IMR-90 (cell line): ENCODE results near the gene PCBP3.

ENCODE experiments used
- BHLHE40 ChIP-seq: fragments of 150-350 bp; IDR thresholded peaks from 2 replicates; pipeline ENCODE4 v1.6.1; 2016; ENCODE audit warnings: mild to moderate bottlenecking, low read depth, low read length
- CEBPB ChIP-seq: IDR thresholded peaks from 2 replicates; pipeline ENCODE4 v1.6.1; 2012; ENCODE audit warnings: low read depth, low read length, improper control_type of control experiment
- MAFK ChIP-seq: IDR thresholded peaks from 2 replicates; pipeline ENCODE4 v1.6.1; 2012; ENCODE audit warnings: low read depth, low read length, improper control_type of control experiment
- MXI1 ChIP-seq: IDR thresholded peaks from 2 replicates; pipeline ENCODE4 v1.6.1; 2012; ENCODE audit warnings: low read depth, mild to moderate bottlenecking, low read length, moderate library complexity, borderline replicate concordance
- POLR2A ChIP-seq: IDR thresholded peaks from 2 replicates; pipeline ENCODE4 v1.6.1; 2012; ENCODE audit warnings: mild to moderate bottlenecking, low read depth, low read length
- RAD21 ChIP-seq: IDR thresholded peaks from 2 replicates; pipeline ENCODE4 v1.6.1; 2012; ENCODE audit warnings: low read length, improper control_type of control experiment
- RFX5 ChIP-seq: IDR thresholded peaks from 2 replicates; pipeline ENCODE4 v1.8.0; 2012; ENCODE audit warnings: low read depth, mild to moderate bottlenecking, low read length, moderate library complexity
- SMC3 ChIP-seq: fragments of 150-350 bp; IDR thresholded peaks from 2 replicates; pipeline ENCODE4 v1.6.1; 2016; ENCODE audit warnings: low read depth, mild to moderate bottlenecking, antibody characterized with exemption, low read length, moderate library complexity
- TF ChIP-seq, protein P1 (sequence below): conservative IDR thresholded peaks from 2 replicates; pipeline ENCODE4 v1.5.1; 2012; ENCODE audit warnings: mild to moderate bottlenecking, low read depth, low read length, improper control_type of control experiment
- TF ChIP-seq, protein P2 (sequence below): fragments of 150-350 bp; IDR thresholded peaks from 2 replicates; pipeline ENCODE4 v1.6.1; 2016; ENCODE audit warnings: low read depth, mild to moderate bottlenecking, low read length, moderate library complexity, borderline replicate concordance
- TF ChIP-seq, protein P3 (sequence below): fragments of 150-350 bp; IDR thresholded peaks from 2 replicates; pipeline ENCODE4 v1.6.1; 2017; ENCODE audit warnings: mild to moderate bottlenecking, antibody characterized with exemption, low read length, low read depth

DNA sequence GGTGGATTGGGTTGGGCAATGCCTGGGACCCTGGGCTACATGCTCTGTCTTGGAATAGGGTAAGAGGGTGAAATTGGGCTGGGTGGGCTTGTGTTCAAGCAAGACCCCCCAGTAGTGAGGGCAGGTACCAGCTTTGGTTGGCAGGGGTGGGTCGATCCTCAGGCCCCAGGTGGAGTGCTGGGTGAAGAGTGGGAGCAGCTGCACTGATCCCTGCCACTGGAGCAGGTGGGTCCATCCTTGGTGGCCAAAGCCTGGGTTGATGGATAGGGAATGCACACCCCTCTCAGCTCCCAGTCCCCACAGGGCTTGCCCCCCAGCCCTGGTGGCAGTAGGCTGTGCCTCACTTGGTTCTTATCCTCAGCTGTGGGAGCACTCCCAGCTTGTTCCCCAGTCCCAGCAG lies 135.2 kb downstream of the PCBP3 start:
- TF ChIP-seq, protein P1, sequence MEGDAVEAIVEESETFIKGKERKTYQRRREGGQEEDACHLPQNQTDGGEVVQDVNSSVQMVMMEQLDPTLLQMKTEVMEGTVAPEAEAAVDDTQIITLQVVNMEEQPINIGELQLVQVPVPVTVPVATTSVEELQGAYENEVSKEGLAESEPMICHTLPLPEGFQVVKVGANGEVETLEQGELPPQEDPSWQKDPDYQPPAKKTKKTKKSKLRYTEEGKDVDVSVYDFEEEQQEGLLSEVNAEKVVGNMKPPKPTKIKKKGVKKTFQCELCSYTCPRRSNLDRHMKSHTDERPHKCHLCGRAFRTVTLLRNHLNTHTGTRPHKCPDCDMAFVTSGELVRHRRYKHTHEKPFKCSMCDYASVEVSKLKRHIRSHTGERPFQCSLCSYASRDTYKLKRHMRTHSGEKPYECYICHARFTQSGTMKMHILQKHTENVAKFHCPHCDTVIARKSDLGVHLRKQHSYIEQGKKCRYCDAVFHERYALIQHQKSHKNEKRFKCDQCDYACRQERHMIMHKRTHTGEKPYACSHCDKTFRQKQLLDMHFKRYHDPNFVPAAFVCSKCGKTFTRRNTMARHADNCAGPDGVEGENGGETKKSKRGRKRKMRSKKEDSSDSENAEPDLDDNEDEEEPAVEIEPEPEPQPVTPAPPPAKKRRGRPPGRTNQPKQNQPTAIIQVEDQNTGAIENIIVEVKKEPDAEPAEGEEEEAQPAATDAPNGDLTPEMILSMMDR: no peak
- no peak for TF ChIP-seq MAFK
- TF ChIP-seq CEBPB: no peak
- TF ChIP-seq, protein P2, sequence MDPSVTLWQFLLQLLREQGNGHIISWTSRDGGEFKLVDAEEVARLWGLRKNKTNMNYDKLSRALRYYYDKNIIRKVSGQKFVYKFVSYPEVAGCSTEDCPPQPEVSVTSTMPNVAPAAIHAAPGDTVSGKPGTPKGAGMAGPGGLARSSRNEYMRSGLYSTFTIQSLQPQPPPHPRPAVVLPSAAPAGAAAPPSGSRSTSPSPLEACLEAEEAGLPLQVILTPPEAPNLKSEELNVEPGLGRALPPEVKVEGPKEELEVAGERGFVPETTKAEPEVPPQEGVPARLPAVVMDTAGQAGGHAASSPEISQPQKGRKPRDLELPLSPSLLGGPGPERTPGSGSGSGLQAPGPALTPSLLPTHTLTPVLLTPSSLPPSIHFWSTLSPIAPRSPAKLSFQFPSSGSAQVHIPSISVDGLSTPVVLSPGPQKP: no peak
- TF ChIP-seq RAD21: no peak
- no peak for TF ChIP-seq RFX5
- TF ChIP-seq, protein P3, sequence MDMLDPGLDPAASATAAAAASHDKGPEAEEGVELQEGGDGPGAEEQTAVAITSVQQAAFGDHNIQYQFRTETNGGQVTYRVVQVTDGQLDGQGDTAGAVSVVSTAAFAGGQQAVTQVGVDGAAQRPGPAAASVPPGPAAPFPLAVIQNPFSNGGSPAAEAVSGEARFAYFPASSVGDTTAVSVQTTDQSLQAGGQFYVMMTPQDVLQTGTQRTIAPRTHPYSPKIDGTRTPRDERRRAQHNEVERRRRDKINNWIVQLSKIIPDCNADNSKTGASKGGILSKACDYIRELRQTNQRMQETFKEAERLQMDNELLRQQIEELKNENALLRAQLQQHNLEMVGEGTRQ: no peak
- TF ChIP-seq MXI1: no peak
- TF ChIP-seq POLR2A: no peak
- no peak for TF ChIP-seq SMC3
- no peak for TF ChIP-seq BHLHE40
